ENCODE measurements around the gene CHMP3.

DNA sequence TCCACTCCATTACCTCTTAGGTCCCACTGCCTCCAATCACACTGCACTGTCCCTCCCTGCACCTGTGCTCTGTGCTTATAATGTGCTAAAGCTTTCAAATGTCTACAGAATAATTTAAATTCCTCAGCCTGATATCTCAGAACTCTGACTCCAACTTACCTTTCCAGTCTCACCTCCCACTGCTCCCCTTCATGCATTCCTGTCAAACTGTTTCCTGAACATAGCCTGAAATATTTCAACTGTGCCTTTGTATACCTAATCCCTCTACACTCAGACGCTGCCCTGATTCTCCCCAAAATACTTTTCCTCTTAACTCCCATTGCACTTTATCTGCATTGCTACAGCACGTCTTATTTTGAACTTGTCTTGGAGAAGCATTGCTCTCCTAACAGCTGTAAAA is 40.5 kb downstream of the CHMP3 start:
- TF ChIP-seq, protein P1, sequence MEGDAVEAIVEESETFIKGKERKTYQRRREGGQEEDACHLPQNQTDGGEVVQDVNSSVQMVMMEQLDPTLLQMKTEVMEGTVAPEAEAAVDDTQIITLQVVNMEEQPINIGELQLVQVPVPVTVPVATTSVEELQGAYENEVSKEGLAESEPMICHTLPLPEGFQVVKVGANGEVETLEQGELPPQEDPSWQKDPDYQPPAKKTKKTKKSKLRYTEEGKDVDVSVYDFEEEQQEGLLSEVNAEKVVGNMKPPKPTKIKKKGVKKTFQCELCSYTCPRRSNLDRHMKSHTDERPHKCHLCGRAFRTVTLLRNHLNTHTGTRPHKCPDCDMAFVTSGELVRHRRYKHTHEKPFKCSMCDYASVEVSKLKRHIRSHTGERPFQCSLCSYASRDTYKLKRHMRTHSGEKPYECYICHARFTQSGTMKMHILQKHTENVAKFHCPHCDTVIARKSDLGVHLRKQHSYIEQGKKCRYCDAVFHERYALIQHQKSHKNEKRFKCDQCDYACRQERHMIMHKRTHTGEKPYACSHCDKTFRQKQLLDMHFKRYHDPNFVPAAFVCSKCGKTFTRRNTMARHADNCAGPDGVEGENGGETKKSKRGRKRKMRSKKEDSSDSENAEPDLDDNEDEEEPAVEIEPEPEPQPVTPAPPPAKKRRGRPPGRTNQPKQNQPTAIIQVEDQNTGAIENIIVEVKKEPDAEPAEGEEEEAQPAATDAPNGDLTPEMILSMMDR (IDR thresholded peaks at IDR 0.05; ENCODE audit: poor library complexity, severe bottlenecking): no peak
- TF ChIP-seq POLR2AphosphoS5 (IDR thresholded peaks at IDR 0.05): no peak
- no peak for TF ChIP-seq EZH2 (IDR thresholded peaks at IDR 0.05; ENCODE audit: borderline replicate concordance, insufficient read depth, low read length, poor library complexity, severe bottlenecking)
- TF ChIP-seq, protein P2, sequence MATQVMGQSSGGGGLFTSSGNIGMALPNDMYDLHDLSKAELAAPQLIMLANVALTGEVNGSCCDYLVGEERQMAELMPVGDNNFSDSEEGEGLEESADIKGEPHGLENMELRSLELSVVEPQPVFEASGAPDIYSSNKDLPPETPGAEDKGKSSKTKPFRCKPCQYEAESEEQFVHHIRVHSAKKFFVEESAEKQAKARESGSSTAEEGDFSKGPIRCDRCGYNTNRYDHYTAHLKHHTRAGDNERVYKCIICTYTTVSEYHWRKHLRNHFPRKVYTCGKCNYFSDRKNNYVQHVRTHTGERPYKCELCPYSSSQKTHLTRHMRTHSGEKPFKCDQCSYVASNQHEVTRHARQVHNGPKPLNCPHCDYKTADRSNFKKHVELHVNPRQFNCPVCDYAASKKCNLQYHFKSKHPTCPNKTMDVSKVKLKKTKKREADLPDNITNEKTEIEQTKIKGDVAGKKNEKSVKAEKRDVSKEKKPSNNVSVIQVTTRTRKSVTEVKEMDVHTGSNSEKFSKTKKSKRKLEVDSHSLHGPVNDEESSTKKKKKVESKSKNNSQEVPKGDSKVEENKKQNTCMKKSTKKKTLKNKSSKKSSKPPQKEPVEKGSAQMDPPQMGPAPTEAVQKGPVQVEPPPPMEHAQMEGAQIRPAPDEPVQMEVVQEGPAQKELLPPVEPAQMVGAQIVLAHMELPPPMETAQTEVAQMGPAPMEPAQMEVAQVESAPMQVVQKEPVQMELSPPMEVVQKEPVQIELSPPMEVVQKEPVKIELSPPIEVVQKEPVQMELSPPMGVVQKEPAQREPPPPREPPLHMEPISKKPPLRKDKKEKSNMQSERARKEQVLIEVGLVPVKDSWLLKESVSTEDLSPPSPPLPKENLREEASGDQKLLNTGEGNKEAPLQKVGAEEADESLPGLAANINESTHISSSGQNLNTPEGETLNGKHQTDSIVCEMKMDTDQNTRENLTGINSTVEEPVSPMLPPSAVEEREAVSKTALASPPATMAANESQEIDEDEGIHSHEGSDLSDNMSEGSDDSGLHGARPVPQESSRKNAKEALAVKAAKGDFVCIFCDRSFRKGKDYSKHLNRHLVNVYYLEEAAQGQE (IDR thresholded peaks at IDR 0.05; ENCODE audit: borderline replicate concordance): no peak
- TF ChIP-seq EP300 (conservative IDR thresholded peaks at IDR 0.05; ENCODE audit: poor library complexity, severe bottlenecking): no peak
- no peak for TF ChIP-seq TAF1 (IDR thresholded peaks at IDR 0.05; ENCODE audit: low read depth)
- no peak for TF ChIP-seq MXI1 (conservative IDR thresholded peaks at IDR 0.05; ENCODE audit: poor library complexity, severe bottlenecking)

All from neural cell (in vitro differentiated cells).